Ectodermal cell (in vitro differentiated cells): ENCODE data around the gene SIAE.

Experiments used
- H3K27ac ChIP-seq: 2 replicates; pipeline ENCODE4 v1.7.0; 2013; ENCODE audit warnings: mild to moderate bottlenecking, low read depth, low read length; ENCODE audit not compliant: insufficient read depth, poor library complexity, severe bottlenecking
- H3K27me3 ChIP-seq: 2 replicates; pipeline ENCODE4 v1.7.0; 2013; ENCODE audit warnings: mild to moderate bottlenecking, low read length; ENCODE audit not compliant: insufficient read depth, control insufficient read depth, poor library complexity, severe bottlenecking
- H3K36me3 ChIP-seq: one replicate; pipeline ENCODE4 v1.7.0; 2013; ENCODE audit warnings: low read length; ENCODE audit not compliant: control insufficient read depth, insufficient read depth
- H3K4me1 ChIP-seq: one replicate; pipeline ENCODE4 v1.7.0; 2013; ENCODE audit warnings: low read length; ENCODE audit not compliant: control insufficient read depth, insufficient read depth
- H3K4me3 ChIP-seq: 2 replicates; pipeline ENCODE4 v1.7.0; 2013; ENCODE audit warnings: low read depth, low read length, control low read depth; ENCODE audit not compliant: insufficient read depth
- H3K9me3 ChIP-seq: 2 replicates; pipeline ENCODE4 v1.7.0; 2013; ENCODE audit warnings: mild to moderate bottlenecking, low read length, moderate library complexity; ENCODE audit not compliant: control insufficient read depth
- WGBS, 2 experiments: methylation state at CpG; one replicate each; pipeline ENCODE4 v1.1.7; 2013; ENCODE audit warnings: missing lambda C conversion rate in 2 of 2; 5-methylcytosine and 5-hydroxymethylcytosine counted together

SIAE gene

DNA sequence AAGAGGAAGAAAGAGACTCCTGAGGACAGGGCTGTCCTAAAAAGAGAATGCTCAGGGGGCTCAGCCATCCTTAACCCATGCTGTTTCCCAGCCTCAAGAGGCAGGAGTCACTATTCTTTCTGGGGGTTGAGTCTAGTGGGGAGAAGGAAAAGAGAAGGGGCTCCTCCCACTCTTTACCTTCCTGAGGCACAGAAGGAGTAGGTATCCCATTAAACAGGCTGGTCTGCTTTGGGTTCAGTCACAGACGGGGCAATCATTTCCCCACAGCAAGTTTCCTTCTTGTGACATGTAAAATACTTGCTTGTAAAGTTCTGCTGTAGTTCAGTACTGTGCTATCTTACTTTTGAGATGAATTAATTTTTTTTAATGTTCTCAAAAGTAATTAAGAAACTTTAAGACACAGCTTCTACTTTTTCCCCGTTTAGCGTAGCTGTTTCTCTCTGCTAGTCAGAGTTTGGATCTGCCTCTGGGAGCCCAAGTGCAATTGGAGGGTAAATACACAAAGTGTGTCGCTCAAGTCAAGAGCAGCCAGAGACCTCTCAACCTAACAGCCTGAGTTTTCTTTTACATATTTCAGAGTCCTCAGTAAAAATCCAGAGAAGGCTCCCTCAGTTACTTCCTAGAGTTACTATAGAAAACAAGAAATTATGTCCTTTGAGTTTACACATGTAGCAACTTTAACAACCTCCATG, 88.7 kb downstream of the SIAE start:
- Histone ChIP-seq H3K27me3 (no peaks in the 10 kb centered on the region), H3K4me3 (no peak overlapping the region), H3K36me3 (no peaks in the 10 kb centered on the region), H3K9me3 (no peaks in the 10 kb centered on the region), H3K4me1 (no peaks in the 10 kb centered on the region), H3K27ac (no peak overlapping the region)
- 83 to 91% methylated on average over 2 to 4 of the region's 4 CpGs for WGBS, 2 experiments

DNA sequence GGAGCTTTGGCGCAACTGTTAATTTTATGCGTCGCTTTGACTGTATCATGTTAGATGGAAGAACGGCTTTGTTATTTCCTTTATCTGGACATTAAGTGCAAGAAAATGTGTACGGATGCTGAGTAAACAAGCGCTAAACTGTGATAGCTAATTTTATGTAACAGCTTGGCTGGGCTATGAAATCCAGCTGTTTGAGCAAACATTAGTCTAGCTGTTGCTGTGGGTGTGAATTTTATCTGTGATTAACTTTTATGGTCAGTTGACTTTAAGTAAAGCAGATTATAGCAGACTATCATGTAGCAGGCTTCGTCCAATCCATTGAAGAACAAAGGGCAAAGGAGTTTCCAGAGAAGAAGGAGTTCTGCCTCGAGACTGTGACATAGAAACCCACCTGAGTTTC, 89.8 kb downstream of the SIAE start:
- Histone ChIP-seq H3K4me1 (no peaks in the 10 kb centered on the region), H3K36me3 (no peaks in the 10 kb centered on the region), H3K4me3 (no peak overlapping the region), H3K9me3 (no peaks in the 10 kb centered on the region), H3K27ac (no peak overlapping the region), H3K27me3 (no peaks in the 10 kb centered on the region)
- 95 to 97% methylated on average over 8 of the region's 8 CpGs for WGBS, 2 experiments
